Osteocyte (in vitro differentiated cells): ENCODE data around the gene RERGL. TPM values are rescaled to one million over a fixed set of nuclear protein-coding genes. Genes with fewer than 3 reads are reported as not detected.

Experiments used
- DNase-seq: peaks from one replicate; pipeline ENCODE4 v3.0.0; 2021; ENCODE audit warnings: mixed read lengths; ENCODE audit not compliant: unreplicated experiment; ENCODE audit errors: extremely low spot score
- H3K27ac Mint-ChIP-seq: one replicate; pipeline ENCODE4 v1.8.0; 2021; ENCODE audit warnings: mild to moderate bottlenecking, mixed read lengths; ENCODE audit not compliant: unreplicated experiment
- H3K27me3 Mint-ChIP-seq: one replicate; pipeline ENCODE4 v1.8.0; 2021; ENCODE audit warnings: mixed read lengths; ENCODE audit not compliant: unreplicated experiment
- H3K36me3 Mint-ChIP-seq: one replicate; pipeline ENCODE4 v1.8.0; 2021; ENCODE audit warnings: mixed read lengths; ENCODE audit not compliant: unreplicated experiment
- H3K4me1 Mint-ChIP-seq: one replicate; pipeline ENCODE4 v1.8.0; 2021; ENCODE audit warnings: mixed read lengths; ENCODE audit not compliant: unreplicated experiment
- H3K4me3 Mint-ChIP-seq: one replicate; pipeline ENCODE4 v1.8.0; 2021; ENCODE audit warnings: mild to moderate bottlenecking, moderate library complexity, mixed read lengths; ENCODE audit not compliant: unreplicated experiment
- H3K9me3 Mint-ChIP-seq: one replicate; pipeline ENCODE4 v1.8.0; 2021; ENCODE audit warnings: mixed read lengths; ENCODE audit not compliant: unreplicated experiment
- total RNA-seq: library from RNA; stranded (reverse); gene quantifications from 2 replicates; pipeline ENCODE4 v1.2.1, GENCODE V29; 2021
- TF ChIP-seq, protein P1 (sequence below): fragments of 200-600 bp; sonication (generic); IDR thresholded peaks from 2 replicates; pipeline ENCODE4 v1.5.0; 2021; ENCODE audit warnings: antibody characterized with exemption, mild to moderate bottlenecking, moderate library complexity

The RERGL gene
- total RNA-seq, 1 donor from 2014 or later = not detected

DNA sequence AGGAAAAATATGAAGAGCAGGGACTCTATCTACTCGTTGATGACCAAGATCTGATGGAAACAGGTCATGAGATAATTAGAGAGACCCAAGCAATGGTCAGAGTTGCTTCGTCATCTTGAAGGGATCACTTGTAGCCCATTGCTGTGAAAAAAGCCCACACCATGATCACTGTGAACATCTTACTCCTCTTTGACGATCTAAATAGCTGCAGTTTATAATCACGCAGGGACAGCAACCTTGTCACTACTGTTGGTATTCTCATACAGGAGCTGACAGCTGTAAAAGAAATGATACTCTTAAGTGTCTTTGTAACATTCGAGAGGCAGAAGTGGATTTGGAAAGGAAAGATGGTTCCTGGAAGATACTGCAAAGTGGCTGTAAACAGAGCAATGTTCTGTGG lies 33.7 kb upstream of the RERGL start:
- TF ChIP-seq, protein P1, sequence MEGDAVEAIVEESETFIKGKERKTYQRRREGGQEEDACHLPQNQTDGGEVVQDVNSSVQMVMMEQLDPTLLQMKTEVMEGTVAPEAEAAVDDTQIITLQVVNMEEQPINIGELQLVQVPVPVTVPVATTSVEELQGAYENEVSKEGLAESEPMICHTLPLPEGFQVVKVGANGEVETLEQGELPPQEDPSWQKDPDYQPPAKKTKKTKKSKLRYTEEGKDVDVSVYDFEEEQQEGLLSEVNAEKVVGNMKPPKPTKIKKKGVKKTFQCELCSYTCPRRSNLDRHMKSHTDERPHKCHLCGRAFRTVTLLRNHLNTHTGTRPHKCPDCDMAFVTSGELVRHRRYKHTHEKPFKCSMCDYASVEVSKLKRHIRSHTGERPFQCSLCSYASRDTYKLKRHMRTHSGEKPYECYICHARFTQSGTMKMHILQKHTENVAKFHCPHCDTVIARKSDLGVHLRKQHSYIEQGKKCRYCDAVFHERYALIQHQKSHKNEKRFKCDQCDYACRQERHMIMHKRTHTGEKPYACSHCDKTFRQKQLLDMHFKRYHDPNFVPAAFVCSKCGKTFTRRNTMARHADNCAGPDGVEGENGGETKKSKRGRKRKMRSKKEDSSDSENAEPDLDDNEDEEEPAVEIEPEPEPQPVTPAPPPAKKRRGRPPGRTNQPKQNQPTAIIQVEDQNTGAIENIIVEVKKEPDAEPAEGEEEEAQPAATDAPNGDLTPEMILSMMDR = no peak
- no peaks in the 10 kb centered on the region for H3K36me3 Mint-ChIP-seq
- H3K9me3 Mint-ChIP-seq = peaks cover 13% of the 10 kb centered on the region
- DNase-seq = no peak
- H3K27me3 Mint-ChIP-seq = peaks cover 3% of the 10 kb centered on the region
- H3K4me1 Mint-ChIP-seq = no peaks in the 10 kb centered on the region
- no peak overlapping the region for H3K4me3 Mint-ChIP-seq
- H3K27ac Mint-ChIP-seq = no peak overlapping the region

DNA sequence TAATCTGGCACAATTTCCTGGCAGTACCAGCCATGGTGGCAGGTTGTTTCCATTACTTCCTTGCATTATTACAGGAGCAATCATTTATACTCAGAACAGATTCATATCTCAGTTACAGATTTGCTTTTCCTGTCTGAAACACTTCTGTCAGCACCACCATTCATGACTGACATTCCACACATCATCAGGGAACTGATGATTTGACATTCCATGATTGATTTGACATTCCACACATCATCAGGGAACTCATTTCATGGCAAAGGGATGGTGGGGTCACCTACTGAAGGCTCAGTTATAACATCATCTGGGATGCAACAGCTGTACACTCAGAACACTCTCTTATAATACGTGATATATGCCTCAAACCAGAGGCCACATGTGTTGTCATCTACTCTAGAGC lies 30.9 kb upstream of the RERGL start:
- TF ChIP-seq, protein P1 = no peak
- H3K4me1 Mint-ChIP-seq = no peaks in the 10 kb centered on the region
- H3K4me3 Mint-ChIP-seq = no peak overlapping the region
- no peaks in the 10 kb centered on the region for H3K36me3 Mint-ChIP-seq
- H3K9me3 Mint-ChIP-seq = peaks cover 6% of the 10 kb centered on the region
- peaks cover 9% of the 10 kb centered on the region for H3K27me3 Mint-ChIP-seq
- DNase-seq = no peak
- no peak overlapping the region for H3K27ac Mint-ChIP-seq

DNA sequence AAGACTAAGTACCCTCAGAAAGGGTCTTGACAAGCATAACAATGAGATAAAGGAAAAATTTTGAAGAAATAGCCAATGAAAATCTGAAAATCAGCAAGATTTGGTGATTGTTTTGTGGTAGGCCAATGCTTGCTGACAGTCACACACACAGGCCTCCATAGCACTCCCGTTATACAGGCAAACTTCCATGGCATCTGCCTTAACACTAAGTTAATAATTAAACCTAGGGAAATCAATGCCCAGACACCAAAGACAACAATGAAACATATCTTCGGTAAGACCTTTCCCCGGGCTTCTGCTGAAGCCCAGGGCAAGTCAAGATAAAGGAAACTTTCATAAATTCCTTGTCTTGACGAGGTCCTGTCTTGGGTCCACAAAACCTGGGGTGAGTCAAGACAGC lies 18.6 kb upstream of the RERGL start:
- H3K9me3 Mint-ChIP-seq = no peaks in the 10 kb centered on the region
- no peaks in the 10 kb centered on the region for H3K36me3 Mint-ChIP-seq

DNA sequence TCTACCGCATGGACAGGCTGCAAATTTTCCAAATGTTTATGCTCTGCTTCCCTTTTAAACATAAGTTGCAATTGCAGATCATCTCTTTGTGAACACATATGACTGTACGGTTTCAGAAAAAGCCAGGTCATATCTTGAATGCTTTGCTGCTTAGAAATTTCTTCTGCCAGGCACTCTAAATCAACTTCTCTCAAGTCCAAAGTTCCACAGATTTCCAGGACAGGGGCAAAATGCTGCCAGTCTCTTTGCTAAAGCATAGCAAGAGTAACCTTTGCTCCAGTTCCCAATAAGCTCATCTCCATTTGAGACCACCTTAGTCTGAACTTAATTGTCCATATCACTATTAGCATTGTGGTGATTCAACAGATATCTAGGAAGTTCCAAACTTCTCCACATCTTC lies 13.6 kb upstream of the RERGL start:
- H3K36me3 Mint-ChIP-seq = no peaks in the 10 kb centered on the region
- H3K9me3 Mint-ChIP-seq = no peaks in the 10 kb centered on the region
- no peaks in the 10 kb centered on the region for H3K4me1 Mint-ChIP-seq
- TF ChIP-seq, protein P1 = no peak
- no peak overlapping the region for H3K27ac Mint-ChIP-seq
- DNase-seq = no peak
- no peak overlapping the region for H3K4me3 Mint-ChIP-seq
- H3K27me3 Mint-ChIP-seq = peaks cover 5% of the 10 kb centered on the region

More for the DNA sequence above, 18.6 kb upstream of the RERGL start:
- Mint-ChIP-seq H3K27me3 (peaks cover 23% of the 10 kb centered on the region), H3K27ac (no peak overlapping the region), H3K4me1 (no peaks in the 10 kb centered on the region), H3K4me3 (no peak overlapping the region)
- no peak for DNase-seq
- TF ChIP-seq, protein P1 = no peak

DNA sequence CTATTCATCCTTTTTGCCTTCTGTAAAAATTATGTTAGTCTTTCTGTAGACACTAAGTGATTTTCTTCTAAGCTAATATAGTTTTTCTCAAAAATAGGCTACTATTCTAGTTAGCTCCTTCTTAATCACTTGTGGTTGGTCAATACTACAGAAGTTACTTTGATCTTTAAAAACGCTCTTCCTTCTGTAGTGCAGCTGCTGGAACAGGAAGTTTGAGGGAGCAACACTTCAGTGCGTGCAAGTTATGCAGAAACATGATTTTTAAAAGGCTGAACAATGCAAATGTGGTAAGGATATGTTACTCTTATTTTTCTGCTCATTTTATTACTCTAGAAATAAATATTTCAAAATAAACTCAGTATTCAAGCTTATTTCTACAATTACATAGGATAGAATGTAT lies 11.1 kb upstream of the RERGL start:
- H3K36me3 Mint-ChIP-seq = no peaks in the 10 kb centered on the region
- no peak overlapping the region for H3K4me3 Mint-ChIP-seq
- no peak overlapping the region for H3K27ac Mint-ChIP-seq
- H3K27me3 Mint-ChIP-seq = no peaks in the 10 kb centered on the region
- H3K4me1 Mint-ChIP-seq = no peaks in the 10 kb centered on the region
- TF ChIP-seq, protein P1 = no peak
- no peaks in the 10 kb centered on the region for H3K9me3 Mint-ChIP-seq
- no peak for DNase-seq
